Upper lobe of left lung (tissue), 4 donors: ENCODE results near the gene GUCY1B1.

Experiments used
- CTCF ChIP-seq, 6 experiments: fragments of 450-650 bp in 4 of 6; fragments of 200-600 bp in 2 of 6; sonication (generic) in 2 of 6; IDR thresholded peaks; one replicate each; pipeline ENCODE4 v1.5.1; 2016 to 2019; ENCODE audit warnings: antibody characterized with exemption in 6 of 6
- POLR2A ChIP-seq, 4 donors: fragments of 450-650 bp; IDR thresholded peaks; one replicate each; pipeline ENCODE4 v1.5.1; 2016 to 2017; ENCODE audit warnings: antibody characterized with exemption in 4 of 4, mild to moderate bottlenecking in 2 of 4
- POLR2AphosphoS5 ChIP-seq, 2 donors: sonication (generic); formaldehyde crosslinking; IDR thresholded peaks; one replicate each; pipeline ENCODE4 v1.5.1; 2017; ENCODE audit warnings: antibody characterized with exemption in 2 of 2

DNA sequence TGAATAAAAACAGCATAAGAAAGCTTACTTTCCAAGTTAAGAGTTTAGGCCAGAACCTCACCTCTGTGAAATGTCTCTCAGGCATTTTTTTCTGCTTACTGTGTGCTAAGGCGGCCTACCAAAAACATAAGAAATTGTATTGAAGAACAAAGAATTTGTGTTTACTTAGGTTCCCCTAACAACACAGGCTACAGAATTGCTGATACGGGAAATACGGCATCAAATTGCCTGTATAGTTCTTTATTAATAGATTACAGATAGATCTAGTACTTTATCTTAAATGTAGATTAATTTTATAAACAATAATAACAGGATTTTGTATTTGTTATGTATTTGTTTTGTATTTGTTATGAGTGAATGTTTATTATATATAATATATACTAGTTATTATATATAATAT lies 94.4 kb downstream of the GUCY1B1 start:
- TF ChIP-seq CTCF (IDR thresholded peaks at IDR 0.05) (no peak), POLR2AphosphoS5 (IDR thresholded peaks at IDR 0.05) (no peak), POLR2A (IDR thresholded peaks at IDR 0.05) (no peak)
